ENCODE results near the gene PRKCH.

The PRKCH gene

GRCh38 chr14:61335049-61335448 is 13.7 kb downstream of the PRKCH start:
- in situ Hi-C loops (cut with MboI; ENCODE audit: low sequenced_read_pairs) = no loop called here

DNA sequence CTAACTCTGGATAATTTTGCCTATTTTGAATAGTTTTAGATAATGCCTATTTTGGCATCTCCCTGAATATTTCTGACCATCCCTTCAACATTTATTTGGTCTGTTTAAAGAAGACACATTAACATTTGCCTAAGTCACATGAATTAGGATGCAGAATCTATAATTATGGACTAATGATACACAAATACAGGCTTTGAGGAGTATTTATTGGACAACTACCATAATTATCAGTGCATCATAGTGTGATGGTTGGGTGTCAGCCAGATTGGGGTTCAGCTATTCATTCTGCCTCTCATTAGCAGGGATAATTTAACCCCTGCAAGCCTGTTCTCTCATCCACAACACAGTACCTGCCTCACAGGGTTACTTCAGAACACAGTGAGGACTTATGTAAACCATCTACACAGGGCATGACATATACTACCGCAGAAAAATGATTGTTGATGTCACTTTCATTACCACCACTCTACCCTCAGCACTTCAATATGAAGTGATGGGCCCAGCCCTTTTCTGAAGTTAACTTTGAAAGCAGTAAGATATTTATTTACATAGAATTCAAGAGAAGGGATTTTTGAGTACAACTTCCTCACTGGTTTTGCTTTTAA is 14.4 kb downstream of the PRKCH start:
- in situ Hi-C loops (cut with MboI; ENCODE audit: low sequenced_read_pairs) = no loop called here

DNA sequence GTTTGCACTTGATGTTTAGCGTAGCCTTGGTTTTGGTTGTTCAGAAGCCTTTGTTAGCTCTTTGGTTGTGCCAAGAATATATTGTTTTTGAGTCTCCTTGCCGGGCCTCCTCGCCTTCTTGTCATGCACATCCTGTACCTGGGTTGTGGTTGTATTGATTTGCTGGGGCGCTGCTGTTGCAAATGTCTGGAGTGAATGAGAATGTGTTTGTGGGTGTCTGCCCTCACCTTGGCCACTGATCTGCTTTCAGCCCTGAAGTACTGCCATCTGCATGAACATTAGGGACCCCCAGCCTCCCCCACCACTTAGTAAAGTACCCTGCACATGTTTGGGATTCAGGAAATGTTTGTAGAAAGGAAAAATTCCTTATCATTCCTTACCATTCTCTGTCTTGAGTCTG is 16.5 kb downstream of the PRKCH start:
- in situ Hi-C loops (cut with MboI; ENCODE audit: low sequenced_read_pairs) = no loop called here

DNA sequence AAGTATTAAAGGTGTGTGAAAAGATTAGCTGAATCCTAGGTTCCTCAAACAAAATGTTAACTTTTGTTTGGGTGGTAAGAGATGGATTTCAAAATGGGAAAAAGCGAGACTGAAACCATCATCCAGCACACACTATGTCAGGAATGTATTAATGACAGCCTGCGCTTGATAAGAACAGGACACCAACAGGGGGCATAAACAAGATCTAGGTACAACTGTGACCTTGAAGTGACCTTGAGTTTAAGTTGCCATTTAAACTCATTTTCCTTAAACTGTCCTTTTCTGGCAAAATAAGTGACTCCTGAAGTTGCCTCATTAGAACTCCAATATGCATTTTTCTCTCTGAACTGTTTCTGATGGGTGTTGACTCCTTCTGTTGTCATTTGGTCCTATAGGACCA is 17.1 kb downstream of the PRKCH start:
- in situ Hi-C loops (cut with MboI; ENCODE audit: low sequenced_read_pairs) = no loop called here

DNA sequence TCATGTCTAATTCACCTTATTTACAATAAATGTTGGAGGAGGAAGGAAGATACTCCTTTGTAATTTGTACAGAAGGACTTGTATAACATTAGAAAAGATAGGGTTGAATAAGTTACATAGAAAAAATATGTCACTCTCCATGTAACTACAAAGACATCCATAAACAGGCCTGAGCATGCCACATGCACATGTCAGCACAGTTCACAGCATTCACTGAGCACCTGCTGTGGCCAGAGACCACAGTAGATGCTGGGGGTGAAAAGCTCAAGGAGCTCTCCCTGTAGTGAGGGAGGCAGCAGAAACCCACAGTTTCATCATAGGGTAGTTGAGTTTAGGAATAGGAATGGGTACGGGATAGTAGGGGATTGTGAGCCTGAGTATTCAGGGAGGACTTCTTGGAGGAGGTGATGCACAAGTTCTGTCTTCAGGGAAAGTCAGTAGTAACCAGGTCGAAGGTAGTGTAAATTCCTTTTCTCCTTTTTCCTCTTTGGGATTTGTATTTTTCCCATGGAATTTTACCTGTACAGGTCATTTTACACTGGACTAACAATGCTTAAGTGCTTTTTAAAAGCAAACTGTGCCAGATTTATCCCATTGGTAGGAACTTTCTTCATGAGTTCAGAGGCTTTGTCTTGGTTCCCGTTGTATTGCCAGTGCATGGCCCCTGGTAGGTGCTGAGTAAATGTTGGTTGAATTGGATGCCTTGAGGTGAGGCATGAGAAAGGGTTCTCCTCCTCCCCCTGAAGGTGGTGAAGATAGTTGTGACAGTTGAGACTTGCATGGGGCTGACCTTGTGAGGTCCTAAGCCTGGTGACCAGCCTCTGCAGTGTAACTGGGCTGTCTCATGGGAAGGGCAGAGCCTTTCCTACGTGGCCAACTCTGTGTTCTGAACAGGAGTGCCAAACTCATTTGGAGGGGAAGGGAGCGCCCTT is 20.2 kb downstream of the PRKCH start:
- in situ Hi-C loops (cut with MboI; ENCODE audit: low sequenced_read_pairs) = no loop called here

DNA sequence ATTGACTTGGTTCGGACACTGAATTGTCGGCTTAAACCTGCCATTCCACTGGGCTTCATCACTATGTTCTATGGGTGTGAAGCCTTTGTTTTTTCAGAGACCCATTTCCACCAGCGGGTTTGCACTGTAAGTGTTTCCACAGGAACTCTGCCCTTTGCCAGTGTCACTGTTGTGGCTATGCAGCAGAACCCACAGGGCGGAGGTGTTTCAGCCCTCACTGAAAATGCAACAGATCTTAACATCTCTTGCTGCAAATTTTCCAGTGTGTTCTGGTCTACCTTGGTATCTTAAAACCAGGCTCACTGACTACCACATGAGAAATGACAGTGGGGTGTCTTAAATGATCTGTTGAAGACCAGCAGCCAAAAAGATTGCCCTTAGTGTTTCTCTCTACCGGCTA is 21.1 kb downstream of the PRKCH start:
- in situ Hi-C loops (cut with MboI; ENCODE audit: low sequenced_read_pairs) = no loop called here

DNA sequence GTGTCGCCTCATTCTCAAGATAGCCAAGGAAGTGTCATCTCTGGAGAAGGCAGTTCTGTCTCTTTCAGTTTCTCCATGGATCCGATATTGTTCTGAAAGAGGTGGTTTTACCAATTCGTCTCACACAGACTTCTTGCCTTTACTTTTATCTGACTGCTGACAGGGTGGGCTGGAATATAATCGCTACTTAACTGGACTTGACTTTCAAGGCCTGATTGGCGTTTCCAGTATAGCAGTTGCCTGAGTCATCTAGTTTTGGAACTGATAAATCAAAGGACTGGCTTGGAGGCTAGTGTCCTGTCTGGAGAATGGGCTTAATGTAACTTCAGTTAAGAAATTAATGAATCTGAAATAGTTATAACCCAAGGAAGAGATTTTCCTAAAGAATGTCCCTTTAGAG is 21.6 kb downstream of the PRKCH start:
- in situ Hi-C loops (cut with MboI; ENCODE audit: low sequenced_read_pairs) = no loop called here

GRCh38 chr14:61343471-61343870 is 22.1 kb downstream of the PRKCH start:
- in situ Hi-C loops (cut with MboI; ENCODE audit: low sequenced_read_pairs) = no loop called here

DNA sequence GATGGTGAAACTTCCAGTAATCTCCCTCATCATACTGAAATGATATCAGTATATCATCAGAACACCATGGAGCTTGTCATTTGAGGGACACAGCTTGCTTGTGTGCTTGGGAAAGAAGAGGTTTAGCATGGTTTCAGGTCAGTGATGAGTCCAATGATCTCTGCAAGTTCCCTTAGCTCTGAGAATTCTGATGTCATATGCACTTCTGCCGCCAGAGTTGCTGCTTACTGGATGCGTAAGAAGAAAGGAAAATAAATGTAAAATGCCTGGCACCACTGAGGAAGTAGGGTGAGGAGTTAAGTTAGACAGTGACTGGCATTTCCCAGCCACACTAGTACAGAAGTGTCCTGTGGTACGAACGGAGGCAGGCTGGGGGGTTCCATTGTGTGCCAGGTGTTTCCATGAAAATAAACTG is 22.6 kb downstream of the PRKCH start:
- in situ Hi-C loops (cut with MboI; ENCODE audit: low sequenced_read_pairs) = no loop called here

- in situ Hi-C loops (cut with MboI; ENCODE audit: low sequenced_read_pairs) = no loop called here
Measured at GRCh38 chr14:61344437-61345150, 23.2 kb downstream of the PRKCH start.

GRCh38 chr14:61345151-61345482 is 23.7 kb downstream of the PRKCH start:
- in situ Hi-C loops (cut with MboI; ENCODE audit: low sequenced_read_pairs) = no loop called here

DNA sequence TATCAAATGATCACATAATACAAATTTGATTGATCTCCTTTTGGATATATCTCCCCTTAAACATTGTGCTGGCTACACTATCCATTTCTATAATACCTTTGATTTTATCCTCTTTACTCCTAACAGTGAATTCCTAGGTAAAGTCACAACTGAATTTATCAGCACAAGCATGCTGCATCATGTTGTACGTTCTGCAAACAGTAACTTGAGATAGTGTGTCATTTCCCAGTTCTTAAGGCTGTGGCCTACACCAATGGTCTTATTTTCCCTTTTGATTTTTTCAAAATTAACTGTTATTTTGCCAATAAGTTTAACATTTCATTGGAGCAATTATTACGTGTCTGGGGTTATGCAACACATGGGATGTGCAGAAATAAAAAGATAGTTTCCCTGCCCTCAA is 24.8 kb downstream of the PRKCH start:
- in situ Hi-C loops (cut with MboI; ENCODE audit: low sequenced_read_pairs) = no loop called here

- in situ Hi-C loops (cut with MboI; ENCODE audit: low sequenced_read_pairs) = no loop called here
Measured at GRCh38 chr14:61346793-61347192, 25.4 kb downstream of the PRKCH start.

- in situ Hi-C loops (cut with MboI; ENCODE audit: low sequenced_read_pairs) = no loop called here
Measured at GRCh38 chr14:61347826-61348443, 26.6 kb downstream of the PRKCH start.

GRCh38 chr14:61350427-61351270 is 29.3 kb downstream of the PRKCH start:
- in situ Hi-C loops (cut with MboI; ENCODE audit: low sequenced_read_pairs) = no loop called here

- in situ Hi-C loops (cut with MboI; ENCODE audit: low sequenced_read_pairs) = no loop called here
Measured at GRCh38 chr14:61351477-61351876, 30.1 kb downstream of the PRKCH start.

GRCh38 chr14:61355892-61356325 is 34.5 kb downstream of the PRKCH start:
- in situ Hi-C loops (cut with MboI; ENCODE audit: low sequenced_read_pairs) = no loop called here

GRCh38 chr14:61357123-61357522 is 35.7 kb downstream of the PRKCH start:
- in situ Hi-C loops (cut with MboI; ENCODE audit: low sequenced_read_pairs) = no loop called here

DNA sequence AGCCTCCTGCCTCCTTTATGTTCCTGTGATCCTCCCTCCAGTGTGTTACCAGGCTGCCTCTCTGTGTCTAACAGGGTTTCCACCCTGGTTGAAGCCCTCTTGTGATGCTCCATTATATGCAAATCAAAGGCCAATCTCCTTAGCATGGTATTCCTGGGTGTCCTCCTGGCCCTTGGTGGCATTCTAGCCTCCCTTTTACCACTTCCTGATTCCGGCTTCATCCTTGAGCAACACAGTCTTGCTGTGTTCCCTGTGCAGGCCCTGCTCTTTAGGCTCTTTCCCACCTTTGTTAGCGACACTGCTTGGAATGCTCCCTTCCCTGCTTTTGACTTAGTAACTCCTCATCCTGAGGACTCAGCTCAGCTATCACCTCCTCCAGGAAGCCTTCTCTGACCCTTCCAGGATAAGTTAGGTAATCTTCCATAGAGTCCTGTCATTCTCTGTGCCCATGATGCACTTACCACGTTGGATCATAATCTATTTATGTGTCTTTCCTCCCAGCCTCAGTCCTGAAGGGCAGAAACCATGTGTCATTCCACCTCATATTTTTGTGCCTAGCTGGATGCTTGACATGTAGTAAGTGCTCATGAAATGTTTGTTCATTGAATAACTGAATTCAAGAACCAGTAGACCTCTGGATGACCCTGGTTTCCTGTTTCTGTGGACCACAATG is 37.3 kb downstream of the PRKCH start:
- in situ Hi-C loops (cut with MboI; ENCODE audit: low sequenced_read_pairs) = no loop called here
